ENCODE measurements around the gene TDRD7. TPM values are rescaled to one million over a fixed set of nuclear protein-coding genes. Genes with fewer than 3 reads are reported as not detected.

The TDRD7 gene
- polyA plus RNA-seq, 1 experiment = 8.2 TPM

GRCh38 chr9:97462914-97463313 is 51.0 kb downstream of the TDRD7 start:
- TF ChIP-seq CTCF (IDR thresholded peaks at IDR 0.05; ENCODE audit: low read depth, low read length) = no peak
- Histone ChIP-seq H3K9me3 (ENCODE audit: control insufficient read depth, insufficient read depth, low read length) (no peaks in the 10 kb centered on the region), H3K27ac (ENCODE audit: low read depth, low read length) (no peak overlapping the region), H3K27me3 (ENCODE audit: control insufficient read depth, insufficient read depth, low read length) (no peaks in the 10 kb centered on the region), H3K4me3 (ENCODE audit: low read depth, low read length) (no peak overlapping the region)
- CTCF ChIA-PET = interaction anchor here (0.7 to 15.9 kb wide), 6 partner anchors 11 to 153 kb away, joined by 4 to 704 read pairs (median 4); partner anchors contain the start of gene TDRD7
- POLR2A ChIA-PET = no interaction called here
- no peak for DNase-seq (ENCODE audit: low read depth, low spot score)

DNA sequence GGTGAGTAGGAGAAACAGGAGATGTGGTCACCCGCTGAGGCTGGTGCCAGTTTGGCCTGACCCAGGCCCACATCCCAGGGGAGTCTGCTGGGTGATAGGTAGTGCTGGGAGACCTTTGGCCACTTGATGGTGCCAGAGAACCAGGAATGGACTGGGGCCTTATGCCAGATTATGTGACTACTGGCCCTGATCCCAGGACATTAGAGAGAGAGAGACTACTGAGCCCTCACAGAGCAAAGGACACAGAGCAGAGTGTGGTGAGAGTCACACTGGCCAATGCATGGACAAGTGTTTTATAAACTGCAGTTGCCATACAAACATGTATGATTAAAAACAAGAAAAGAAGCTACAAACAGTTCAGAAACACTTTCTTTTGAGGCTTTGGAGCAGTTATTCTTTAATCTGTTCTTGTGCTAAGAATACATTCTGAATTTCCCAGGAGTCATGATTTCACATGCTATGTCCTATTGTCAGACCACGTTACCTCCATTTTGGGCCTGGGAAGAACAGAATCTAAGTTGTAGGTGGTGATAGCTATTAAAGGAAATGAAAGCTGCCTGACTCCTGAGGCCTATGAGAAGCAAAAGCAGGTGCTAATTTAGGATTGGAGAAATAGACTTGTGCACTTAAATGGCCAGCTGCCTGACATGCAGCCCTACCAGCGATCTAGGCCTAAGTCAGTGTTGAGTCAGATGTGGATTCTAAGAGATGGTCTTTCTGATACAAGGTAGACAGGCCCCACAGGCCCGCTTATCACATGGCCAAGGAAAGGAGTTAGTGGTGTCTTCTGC is 57.0 kb downstream of the TDRD7 start:
- POLR2A ChIA-PET = interaction anchor here (0.8 to 1.4 kb wide), 2 partner anchors 130 to 165 kb away, joined by 5 to 8 read pairs; partner anchors contain the start of genes NCBP1 and TSTD2
- TF ChIP-seq CTCF (IDR thresholded peaks at IDR 0.05; ENCODE audit: low read depth, low read length) = peak; percentile 82
- Histone ChIP-seq H3K9me3 (ENCODE audit: control insufficient read depth, insufficient read depth, low read length) (no peaks in the 10 kb centered on the region), H3K4me3 (ENCODE audit: low read depth, low read length) (no peak overlapping the region), H3K27ac (ENCODE audit: low read depth, low read length) (no peak overlapping the region), H3K27me3 (ENCODE audit: control insufficient read depth, insufficient read depth, low read length) (no peaks in the 10 kb centered on the region)
- CTCF ChIA-PET = interaction anchor here (0.6 to 15.9 kb wide), 47 partner anchors 9 to 612 kb away, joined by 3 to 704 read pairs (median 6); partner anchors contain the start of genes NCBP1, TDRD7 and TSTD2
- DNase-seq (ENCODE audit: low read depth, low spot score) = peak; percentile 16

GRCh38 chr9:97470076-97470475 is 58.2 kb downstream of the TDRD7 start:
- no peak for DNase-seq (ENCODE audit: low read depth, low spot score)
- ChIA-PET POLR2A (interaction anchor here (0.9 kb wide), 1 partner anchor 127 kb away, joined by 3 read pairs; no protein-coding TSS in a partner anchor), CTCF (interaction anchor here (1.2 to 15.9 kb wide), 20 partner anchors 11 to 613 kb away, joined by 3 to 704 read pairs (median 10); partner anchors contain the start of gene TDRD7)
- H3K9me3 ChIP-seq (ENCODE audit: control insufficient read depth, insufficient read depth, low read length) = no peaks in the 10 kb centered on the region
- no peak for TF ChIP-seq CTCF (IDR thresholded peaks at IDR 0.05; ENCODE audit: low read depth, low read length)
- H3K27me3 ChIP-seq (ENCODE audit: control insufficient read depth, insufficient read depth, low read length) = no peaks in the 10 kb centered on the region
- H3K4me3 ChIP-seq (ENCODE audit: low read depth, low read length) = no peak overlapping the region
- H3K27ac ChIP-seq (ENCODE audit: low read depth, low read length) = no peak overlapping the region

- TF ChIP-seq CTCF (IDR thresholded peaks at IDR 0.05; ENCODE audit: low read depth, low read length) = no peak
- Histone ChIP-seq H3K4me3 (ENCODE audit: low read depth, low read length) (no peak overlapping the region), H3K27me3 (ENCODE audit: control insufficient read depth, insufficient read depth, low read length) (no peaks in the 10 kb centered on the region), H3K27ac (ENCODE audit: low read depth, low read length) (no peak overlapping the region), H3K9me3 (ENCODE audit: control insufficient read depth, insufficient read depth, low read length) (no peaks in the 10 kb centered on the region)
- POLR2A ChIA-PET = no interaction called here
- CTCF ChIA-PET = interaction anchor here (1.4 to 15.9 kb wide), 4 partner anchors 14 to 140 kb away, joined by 3 to 704 read pairs (median 168); no protein-coding TSS in a partner anchor
- no peak for DNase-seq (ENCODE audit: low read depth, low spot score)
These were observed 61.8 kb downstream of the TDRD7 start for GRCh38 chr9:97473717-97474116.

GRCh38 chr9:97474372-97474925 is 62.6 kb downstream of the TDRD7 start:
- ChIA-PET POLR2A (no interaction called here), CTCF (interaction anchor here (0.8 to 15.9 kb wide), 6 partner anchors 11 to 618 kb away, joined by 3 to 704 read pairs (median 5); no protein-coding TSS in a partner anchor)
- Histone ChIP-seq H3K9me3 (ENCODE audit: control insufficient read depth, insufficient read depth, low read length) (no peaks in the 10 kb centered on the region), H3K4me3 (ENCODE audit: low read depth, low read length) (no peak overlapping the region), H3K27me3 (ENCODE audit: control insufficient read depth, insufficient read depth, low read length) (no peaks in the 10 kb centered on the region), H3K27ac (ENCODE audit: low read depth, low read length) (no peak overlapping the region)
- TF ChIP-seq CTCF (IDR thresholded peaks at IDR 0.05; ENCODE audit: low read depth, low read length) = no peak
- no peak for DNase-seq (ENCODE audit: low read depth, low spot score)
